ENCODE results near the gene UBE2K.

DNA sequence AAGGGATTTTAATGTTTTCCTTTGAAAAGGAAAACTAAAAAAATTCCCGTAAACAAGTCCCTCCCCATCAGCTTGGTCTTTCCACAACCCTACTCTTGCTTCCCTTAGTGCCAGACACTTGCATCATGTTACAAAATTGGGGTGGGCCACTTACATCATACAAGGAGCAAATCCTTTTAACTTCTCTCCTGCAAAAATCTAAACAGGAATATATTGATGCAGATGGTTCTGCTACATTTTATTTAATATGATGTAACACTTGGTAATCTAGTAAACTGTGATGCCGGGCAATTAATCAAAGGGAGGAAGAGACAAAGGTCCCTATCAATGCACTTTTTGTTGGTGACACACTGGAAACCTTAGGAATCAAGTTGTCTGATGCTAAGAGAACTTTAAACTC, 125.3 kb downstream of the UBE2K start:
- TF ChIP-seq ZNF629 (tag by site-specific recombination; IDR thresholded peaks at IDR 0.05), result no peak
- no peak for TF ChIP-seq ZNF362 (tag by site-specific recombination; IDR thresholded peaks at IDR 0.05)
- TF ChIP-seq ZNF660 (tag by site-specific recombination; IDR thresholded peaks at IDR 0.05), result 0 out of 2 replicates have a peak, but pooled peaks have one; percentile 53
- TF ChIP-seq, protein P1, sequence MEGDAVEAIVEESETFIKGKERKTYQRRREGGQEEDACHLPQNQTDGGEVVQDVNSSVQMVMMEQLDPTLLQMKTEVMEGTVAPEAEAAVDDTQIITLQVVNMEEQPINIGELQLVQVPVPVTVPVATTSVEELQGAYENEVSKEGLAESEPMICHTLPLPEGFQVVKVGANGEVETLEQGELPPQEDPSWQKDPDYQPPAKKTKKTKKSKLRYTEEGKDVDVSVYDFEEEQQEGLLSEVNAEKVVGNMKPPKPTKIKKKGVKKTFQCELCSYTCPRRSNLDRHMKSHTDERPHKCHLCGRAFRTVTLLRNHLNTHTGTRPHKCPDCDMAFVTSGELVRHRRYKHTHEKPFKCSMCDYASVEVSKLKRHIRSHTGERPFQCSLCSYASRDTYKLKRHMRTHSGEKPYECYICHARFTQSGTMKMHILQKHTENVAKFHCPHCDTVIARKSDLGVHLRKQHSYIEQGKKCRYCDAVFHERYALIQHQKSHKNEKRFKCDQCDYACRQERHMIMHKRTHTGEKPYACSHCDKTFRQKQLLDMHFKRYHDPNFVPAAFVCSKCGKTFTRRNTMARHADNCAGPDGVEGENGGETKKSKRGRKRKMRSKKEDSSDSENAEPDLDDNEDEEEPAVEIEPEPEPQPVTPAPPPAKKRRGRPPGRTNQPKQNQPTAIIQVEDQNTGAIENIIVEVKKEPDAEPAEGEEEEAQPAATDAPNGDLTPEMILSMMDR (tag by site-specific recombination; IDR thresholded peaks at IDR 0.05), result no peak
- TF ChIP-seq GLIS2 (tag by site-specific recombination; IDR thresholded peaks at IDR 0.05), result no peak
- TF ChIP-seq ZFP69B (tag by site-specific recombination; IDR thresholded peaks at IDR 0.05), result no peak
- no peak for TF ChIP-seq ZNF704 (tag by site-specific recombination; IDR thresholded peaks at IDR 0.05)
- no peak for TF ChIP-seq ZBTB26 (tag by site-specific recombination; optimal IDR thresholded peaks at IDR 0.05)
- no peak for TF ChIP-seq ZNF121 (tag by site-specific recombination; IDR thresholded peaks at IDR 0.05)
- TF ChIP-seq YY1 (tag by site-specific recombination; IDR thresholded peaks at IDR 0.05), result no peak
- TF ChIP-seq, protein P2, sequence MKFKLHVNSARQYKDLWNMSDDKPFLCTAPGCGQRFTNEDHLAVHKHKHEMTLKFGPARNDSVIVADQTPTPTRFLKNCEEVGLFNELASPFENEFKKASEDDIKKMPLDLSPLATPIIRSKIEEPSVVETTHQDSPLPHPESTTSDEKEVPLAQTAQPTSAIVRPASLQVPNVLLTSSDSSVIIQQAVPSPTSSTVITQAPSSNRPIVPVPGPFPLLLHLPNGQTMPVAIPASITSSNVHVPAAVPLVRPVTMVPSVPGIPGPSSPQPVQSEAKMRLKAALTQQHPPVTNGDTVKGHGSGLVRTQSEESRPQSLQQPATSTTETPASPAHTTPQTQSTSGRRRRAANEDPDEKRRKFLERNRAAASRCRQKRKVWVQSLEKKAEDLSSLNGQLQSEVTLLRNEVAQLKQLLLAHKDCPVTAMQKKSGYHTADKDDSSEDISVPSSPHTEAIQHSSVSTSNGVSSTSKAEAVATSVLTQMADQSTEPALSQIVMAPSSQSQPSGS (tag by site-specific recombination; IDR thresholded peaks at IDR 0.05; ENCODE audit: low read depth), result 0 out of 2 replicates have a peak, but pooled peaks have one; percentile 45

Measured in HEK293 (cell line).